GM23248 (cell line): ENCODE measurements around the gene WNT9B. TPM values are rescaled to one million over a fixed set of nuclear protein-coding genes. Genes with fewer than 3 reads are reported as not detected.

ENCODE experiments used
- DNase-seq: peaks from one replicate; pipeline ENCODE4 v3.0.0-alpha.2; 2015
- H2AFZ ChIP-seq: fragments of 200-600 bp; sonication (generic); 2 replicates; pipeline ENCODE4 v1.6.1; 2016; ENCODE audit warnings: antibody characterized with exemption
- H3F3A ChIP-seq: fragments of 200-600 bp; sonication (generic); 2 replicates; pipeline ENCODE4 v1.6.1; 2016; ENCODE audit warnings: mild to moderate bottlenecking, antibody characterized with exemption, mixed run types; ENCODE audit not compliant: insufficient read depth
- H3K27ac ChIP-seq: fragments of 200-600 bp; sonication (generic); 2 replicates; pipeline ENCODE4 v1.5.1; 2016; ENCODE audit warnings: mild to moderate bottlenecking
- H3K27me3 ChIP-seq: fragments of 200-600 bp; sonication (generic); replicated peaks from 2 replicates; pipeline ENCODE4 v1.6.1; 2016; ENCODE audit warnings: mild to moderate bottlenecking; ENCODE audit not compliant: insufficient read depth
- H3K36me3 ChIP-seq: fragments of 200-600 bp; sonication (generic); 2 replicates; pipeline ENCODE4 v1.6.1; 2016; ENCODE audit warnings: low read depth, mild to moderate bottlenecking
- H3K4me1 ChIP-seq: fragments of 200-600 bp; sonication (generic); 2 replicates; pipeline ENCODE4 v1.6.1; 2016; ENCODE audit warnings: mild to moderate bottlenecking; ENCODE audit not compliant: insufficient read depth
- H3K4me2 ChIP-seq: fragments of 200-600 bp; sonication (generic); one replicate; pipeline ENCODE4 v1.6.1; 2016; ENCODE audit warnings: mild to moderate bottlenecking; ENCODE audit not compliant: unreplicated experiment
- H3K4me3 ChIP-seq: fragments of 200-600 bp; sonication (generic); 2 replicates; pipeline ENCODE4 v1.5.1; 2016; ENCODE audit warnings: mild to moderate bottlenecking
- H3K79me2 ChIP-seq: fragments of 200-600 bp; sonication (generic); 2 replicates; pipeline ENCODE4 v1.6.1; 2016; ENCODE audit warnings: mild to moderate bottlenecking; ENCODE audit not compliant: insufficient read depth
- H3K9ac ChIP-seq: fragments of 200-600 bp; sonication (generic); 2 replicates; pipeline ENCODE4 v1.6.1; 2016; ENCODE audit warnings: mild to moderate bottlenecking
- H3K9me2 ChIP-seq: fragments of 200-600 bp; sonication (generic); 2 replicates; pipeline ENCODE4 v1.6.1; 2016; ENCODE audit warnings: mixed run types, mild to moderate bottlenecking, moderate library complexity; ENCODE audit not compliant: insufficient read depth
- H3K9me3 ChIP-seq: fragments of 200-600 bp; sonication (generic); one replicate; pipeline ENCODE4 v1.6.1; 2017; ENCODE audit warnings: low read depth
- H4K20me1 ChIP-seq: fragments of 200-600 bp; sonication (generic); 2 replicates; pipeline ENCODE4 v1.6.0; 2016; ENCODE audit not compliant: insufficient read depth
- EZH2 ChIP-seq: fragments of 200-600 bp; sonication (generic); IDR thresholded peaks from 2 replicates; pipeline ENCODE4 v1.6.1; 2018; ENCODE audit warnings: antibody characterized with exemption, mild to moderate bottlenecking; ENCODE audit not compliant: insufficient read depth, poor library complexity, severe bottlenecking
- EZH2phosphoT487 ChIP-seq: fragments of 200-600 bp; sonication (generic); IDR thresholded peaks from 2 replicates; pipeline ENCODE4 v1.6.1; 2018; ENCODE audit warnings: antibody characterized with exemption, moderate library complexity, mild to moderate bottlenecking, low read depth; ENCODE audit not compliant: insufficient read depth
- WGBS, 2 experiments: methylation state at CpG; one replicate each; pipeline ENCODE4 v1.1.6; 2015 to 2017; ENCODE audit warnings: low lambda C conversion rate in 2 of 2, low coverage in 1 of 2; ENCODE audit errors: missing lambda C conversion rate in 2 of 2; 5-methylcytosine and 5-hydroxymethylcytosine counted together
- in situ Hi-C: fragments of 300-500 bp; cut with MboI; formaldehyde crosslinking; loops from 2 replicates; pipeline ENCODE4 v1.15.0; 2020
- polyA plus RNA-seq: library from polyadenylated mRNA; unstranded; fragments of >200 nt; fragmentation: Nextera tagmentation; extraction: Ambion mirVana; gene quantifications from 2 replicates; pipeline ENCODE4 v1.2.1, GENCODE V29; 2016
- total RNA-seq: library from RNA; depleted of rRNA; stranded (reverse); fragments of >200 nt; shearing (Covaris generic); gene quantifications from 2 replicates; pipeline ENCODE4 v1.2.3, GENCODE V29; 2014

Gene WNT9B
- total and polyA plus RNA-seq, 2 experiments from 2014 or later: not detected

- 32 to 41% methylated on average over 13 of the region's 13 CpGs for WGBS, 2 experiments
- H3K9me2 ChIP-seq: no peaks in the 10 kb centered on the region
- no peak overlapping the region for H3K4me3 ChIP-seq
- H3K4me1 ChIP-seq: no peaks in the 10 kb centered on the region
- no peak for TF ChIP-seq EZH2
- no peak for TF ChIP-seq EZH2phosphoT487
- no peak for DNase-seq
- in situ Hi-C loops: loop anchor here (10.0 kb wide), 1 partner anchor 46 kb away; no protein-coding TSS in a partner anchor
- peaks cover 57% of the 10 kb centered on the region for H3K27me3 ChIP-seq
- no peak overlapping the region for H2AFZ ChIP-seq
- H3K79me2 ChIP-seq: no peaks in the 10 kb centered on the region
- H3F3A ChIP-seq: no peaks in the 10 kb centered on the region
- H3K27ac ChIP-seq: no peak overlapping the region
- no peak overlapping the region for H3K4me2 ChIP-seq
- H3K9ac ChIP-seq: no peak overlapping the region
- H3K9me3 ChIP-seq: no peaks in the 10 kb centered on the region
- H4K20me1 ChIP-seq: no peaks in the 10 kb centered on the region
- H3K36me3 ChIP-seq: no peaks in the 10 kb centered on the region
Measured at GRCh38 chr17:46820592-46821450, 30.6 kb upstream of the WNT9B start.

GRCh38 chr17:46821482-46822387 is 29.6 kb upstream of the WNT9B start:
- WGBS, 2 experiments: 8 to 13% methylated on average over 22 to 31 of the region's 31 CpGs
- peaks cover 57% of the 10 kb centered on the region for H3K27me3 ChIP-seq
- in situ Hi-C loops: loop anchor here (10.0 kb wide), 1 partner anchor 47 kb away; no protein-coding TSS in a partner anchor

GRCh38 chr17:46822388-46822921 is 28.9 kb upstream of the WNT9B start:
- H3K9ac ChIP-seq: no peak overlapping the region
- no peaks in the 10 kb centered on the region for H3F3A ChIP-seq
- no peaks in the 10 kb centered on the region for H3K4me1 ChIP-seq
- H2AFZ ChIP-seq: no peak overlapping the region
- no peaks in the 10 kb centered on the region for H3K9me2 ChIP-seq
- no peak for DNase-seq
- no peak overlapping the region for H3K4me3 ChIP-seq
- WGBS, 2 experiments: 15% methylated on average over 34 to 35 of the region's 35 CpGs
- H3K4me2 ChIP-seq: no peak overlapping the region
- H4K20me1 ChIP-seq: no peaks in the 10 kb centered on the region
- in situ Hi-C loops: loop anchor here (10.0 kb wide), 1 partner anchor 48 kb away; no protein-coding TSS in a partner anchor
- no peaks in the 10 kb centered on the region for H3K79me2 ChIP-seq
- no peak overlapping the region for H3K27ac ChIP-seq
- TF ChIP-seq EZH2 (no peak), EZH2phosphoT487 (no peak)
- H3K36me3 ChIP-seq: no peaks in the 10 kb centered on the region
- H3K9me3 ChIP-seq: no peaks in the 10 kb centered on the region
- H3K27me3 ChIP-seq: peaks cover 50% of the 10 kb centered on the region

More at GRCh38 chr17:46821482-46822387, 29.6 kb upstream of the WNT9B start:
- Histone ChIP-seq H3K27ac (no peak overlapping the region), H3F3A (no peaks in the 10 kb centered on the region), H3K4me1 (no peaks in the 10 kb centered on the region), H3K4me3 (no peak overlapping the region), H3K36me3 (no peaks in the 10 kb centered on the region), H3K79me2 (no peaks in the 10 kb centered on the region), H3K9me2 (no peaks in the 10 kb centered on the region), H3K9ac (no peak overlapping the region), H3K4me2 (no peak overlapping the region), H4K20me1 (no peaks in the 10 kb centered on the region), H3K9me3 (no peaks in the 10 kb centered on the region), H2AFZ (no peak overlapping the region)
- TF ChIP-seq EZH2: peak; percentile 84
- no peak for TF ChIP-seq EZH2phosphoT487
- no peak for DNase-seq

- no peak overlapping the region for H3K4me2 ChIP-seq
- H3K9me2 ChIP-seq: no peaks in the 10 kb centered on the region
- no peak for DNase-seq
- H3K36me3 ChIP-seq: no peaks in the 10 kb centered on the region
- TF ChIP-seq EZH2phosphoT487: no peak
- TF ChIP-seq EZH2: no peak
- H3K79me2 ChIP-seq: no peaks in the 10 kb centered on the region
- H3K9ac ChIP-seq: no peak overlapping the region
- H2AFZ ChIP-seq: no peak overlapping the region
- H3K27ac ChIP-seq: no peak overlapping the region
- no peaks in the 10 kb centered on the region for H3F3A ChIP-seq
- in situ Hi-C loops: loop anchor here (10.0 kb wide), 1 partner anchor 49 kb away; no protein-coding TSS in a partner anchor
- H3K27me3 ChIP-seq: peaks cover 41% of the 10 kb centered on the region
- H3K9me3 ChIP-seq: no peaks in the 10 kb centered on the region
- H3K4me3 ChIP-seq: no peak overlapping the region
- no peaks in the 10 kb centered on the region for H3K4me1 ChIP-seq
- 57 to 62% methylated on average over 8 of the region's 8 CpGs for WGBS, 2 experiments
- H4K20me1 ChIP-seq: no peaks in the 10 kb centered on the region
Measured at GRCh38 chr17:46823657-46824056, 27.7 kb upstream of the WNT9B start.
